ENCODE data around the gene SLC15A4.
"Not testable (repeated sequence)": the region's sequence is repeated elsewhere in the genome, so short reads cannot be mapped to it uniquely, and the experiment has no call there.

The SLC15A4 gene

DNA sequence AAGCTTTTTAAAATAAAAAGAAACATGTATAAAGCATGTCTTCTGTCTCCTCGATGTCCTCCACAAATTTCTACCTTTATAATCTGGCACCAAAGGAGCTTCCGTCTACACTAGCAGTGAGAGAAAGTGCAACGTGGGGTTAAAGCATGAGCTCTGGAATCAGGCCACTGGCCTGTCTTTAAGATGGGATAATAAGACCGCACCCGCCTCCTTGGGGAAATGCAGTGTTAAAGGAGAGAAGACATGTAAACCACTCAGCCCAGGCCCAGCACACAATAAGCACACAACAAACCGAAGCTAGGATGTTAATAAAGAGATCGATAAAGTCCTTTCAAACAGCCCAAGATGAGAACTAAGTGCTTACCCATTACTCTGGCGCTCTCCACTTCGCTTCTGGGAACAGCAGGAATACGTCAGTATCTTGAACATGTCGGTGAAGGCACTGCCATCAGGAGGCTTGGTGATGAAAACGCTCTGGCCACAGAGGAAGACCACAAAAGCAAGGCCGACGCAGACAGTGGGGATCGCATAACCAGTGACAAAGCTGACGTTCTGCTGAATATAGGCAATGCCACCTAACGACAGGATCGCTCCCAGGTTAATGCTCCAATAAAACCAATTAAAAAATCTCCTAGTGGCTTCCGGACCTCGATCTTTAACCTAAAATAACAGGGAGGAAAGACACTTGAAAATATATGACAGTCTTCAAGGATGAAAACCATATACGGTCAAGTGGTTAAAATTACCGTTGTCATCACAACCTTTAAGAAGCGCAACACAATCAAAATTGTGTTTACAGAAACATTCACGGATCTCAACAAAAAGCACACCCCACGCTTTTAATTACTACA is 9.1 kb downstream of the SLC15A4 start:
- no peak for DNase-seq (ENCODE audit: low read depth)

DNA sequence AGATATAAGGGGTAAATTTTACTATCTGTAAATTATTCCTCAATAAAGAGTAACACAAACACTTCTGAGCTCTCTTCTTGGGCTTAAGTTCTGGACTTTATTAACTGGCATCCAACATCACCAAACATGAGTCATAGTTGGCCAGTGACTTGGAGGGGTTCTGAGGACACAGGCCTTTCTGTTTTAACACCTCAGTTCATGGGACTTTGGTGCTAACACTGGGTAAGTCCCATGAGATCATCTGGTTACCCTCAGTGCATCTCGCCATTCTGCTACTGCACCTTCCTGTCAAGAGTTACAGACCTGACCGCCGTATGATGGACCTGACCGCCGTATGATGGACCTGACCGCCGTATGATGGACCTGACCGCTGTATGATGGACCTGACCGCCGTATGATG is 9.9 kb downstream of the SLC15A4 start:
- no peak for DNase-seq (ENCODE audit: low read depth)

DNA sequence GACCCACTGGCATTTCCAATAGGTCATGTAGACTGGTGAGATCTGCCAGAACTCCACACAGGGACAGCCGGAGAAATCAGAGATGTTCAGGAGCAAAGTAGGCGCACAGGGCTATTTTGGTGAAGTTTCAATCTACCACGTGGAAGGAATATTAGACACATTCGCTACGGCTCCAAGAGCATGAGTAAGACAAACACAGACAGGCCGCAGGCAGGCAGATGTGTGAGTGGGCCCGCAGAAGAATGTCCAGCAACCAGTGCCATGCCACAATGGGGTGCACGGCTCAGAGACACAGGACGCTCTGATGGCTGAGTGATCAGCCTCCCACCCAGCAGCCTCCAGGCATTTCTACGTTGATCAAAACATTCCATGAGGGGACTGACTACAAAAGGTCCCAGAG is 10.4 kb downstream of the SLC15A4 start:
- DNase-seq (ENCODE audit: low read depth): no peak

DNA sequence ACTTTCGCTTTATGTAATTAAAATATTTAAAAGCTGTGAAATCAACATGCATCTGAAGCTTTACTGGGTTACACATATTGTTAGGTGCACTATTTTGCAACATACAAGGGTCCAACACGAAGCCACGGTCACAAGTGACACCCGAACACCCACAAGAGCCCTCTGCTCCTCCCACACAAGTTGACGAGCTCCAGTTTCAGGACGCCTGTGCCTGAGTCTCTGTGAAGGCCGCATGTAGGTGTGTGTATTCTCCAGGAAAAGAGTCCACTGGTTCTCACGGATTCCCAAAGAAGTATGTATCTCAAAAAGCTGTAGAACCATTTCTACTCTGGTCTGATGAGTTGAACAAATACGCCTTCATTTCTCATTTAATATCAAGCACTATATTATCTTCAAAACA is 12.0 kb downstream of the SLC15A4 start:
- DNase-seq (ENCODE audit: low read depth): no peak

DNA sequence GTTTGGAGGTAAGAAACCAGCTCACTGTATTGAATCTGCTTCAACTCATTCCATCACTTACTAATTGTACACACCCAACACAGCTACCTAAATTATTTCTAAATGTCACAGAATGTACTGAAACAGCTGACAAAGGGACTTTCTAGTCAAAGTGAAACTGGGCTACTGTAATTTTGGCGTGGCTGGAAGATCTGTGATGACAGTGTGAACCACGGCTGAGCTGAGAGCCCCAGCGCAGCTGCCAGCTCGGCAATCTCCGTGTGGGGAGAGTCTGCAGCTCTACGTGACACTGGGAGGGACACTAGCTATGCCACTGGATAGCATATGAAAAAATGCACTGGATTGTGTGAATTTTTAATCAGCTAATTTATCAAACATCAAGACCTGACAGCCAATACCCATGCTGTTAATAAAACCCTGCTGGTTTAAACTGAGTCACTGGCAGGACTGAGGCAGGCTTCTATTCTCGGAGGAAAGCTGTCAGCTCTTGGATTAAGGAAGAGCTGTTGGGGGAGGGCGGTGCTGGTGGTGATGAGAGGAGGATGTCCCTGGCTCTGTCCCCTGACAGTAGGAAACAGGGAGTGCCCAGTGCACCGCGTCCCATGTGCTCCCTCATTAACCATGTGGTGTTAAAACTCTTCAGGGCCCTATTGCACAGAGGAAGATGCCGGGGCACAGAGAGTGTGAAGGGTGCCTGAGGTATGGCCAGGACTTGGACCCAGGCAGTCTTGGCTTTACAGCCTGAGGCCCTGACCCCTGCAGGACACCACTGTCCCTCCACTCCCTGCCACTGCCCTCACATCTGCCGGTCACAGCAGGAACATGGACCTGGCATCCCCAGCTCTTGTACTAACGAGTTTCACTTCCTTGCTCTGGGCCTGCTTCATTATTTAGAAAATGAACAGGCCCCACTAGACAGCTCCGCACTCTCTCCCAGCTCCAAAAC is 13.3 kb downstream of the SLC15A4 start:
- DNase-seq (ENCODE audit: low read depth): no peak

DNA sequence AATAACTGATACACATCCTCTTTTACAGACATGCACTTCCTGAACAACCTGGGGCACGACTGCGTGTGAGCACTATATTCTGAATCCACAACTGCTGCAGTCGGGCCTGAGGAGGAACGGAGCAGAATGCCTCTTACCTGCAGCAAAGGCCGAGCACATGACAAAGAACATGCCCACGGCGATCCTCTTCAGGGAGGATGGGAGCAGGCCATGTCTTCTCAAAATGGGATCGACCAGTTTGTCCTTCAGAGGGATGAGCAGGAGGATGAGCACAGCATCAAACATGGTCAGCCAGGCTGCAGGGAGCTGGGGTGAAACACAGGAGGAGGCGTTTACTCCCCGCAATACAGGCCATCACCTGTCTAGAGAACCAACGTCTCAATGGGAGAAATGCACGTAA is 15.1 kb downstream of the SLC15A4 start:
- no peak for DNase-seq (ENCODE audit: low read depth)

DNA sequence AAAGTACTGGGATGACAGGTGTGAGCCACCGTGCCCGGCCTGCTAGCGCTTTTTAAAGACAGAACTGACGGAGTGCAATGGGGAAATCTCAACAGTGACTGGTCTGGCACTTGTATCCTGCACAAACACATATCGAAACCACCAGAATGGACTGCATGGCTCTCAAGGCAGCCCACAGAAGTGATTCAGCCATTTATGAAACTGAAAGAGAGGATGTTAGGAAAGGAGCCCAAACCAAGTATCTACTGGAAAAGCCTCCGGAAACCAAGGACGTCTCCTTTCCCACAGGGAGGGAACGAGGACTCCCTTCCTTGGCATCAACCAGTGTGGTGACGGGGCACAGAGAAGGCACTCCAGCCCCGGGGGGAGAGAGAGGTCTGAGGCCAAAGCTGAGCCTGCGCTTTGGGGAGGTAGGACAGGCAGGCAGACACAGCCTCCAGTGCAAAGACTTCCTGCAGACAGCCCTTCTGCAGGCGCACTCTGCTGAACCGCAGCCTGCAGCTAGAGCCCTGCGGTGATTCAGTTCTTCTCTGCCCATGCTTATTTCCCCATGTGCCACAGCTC is 16.5 kb downstream of the SLC15A4 start:
- no peak for DNase-seq (ENCODE audit: low read depth)

DNA sequence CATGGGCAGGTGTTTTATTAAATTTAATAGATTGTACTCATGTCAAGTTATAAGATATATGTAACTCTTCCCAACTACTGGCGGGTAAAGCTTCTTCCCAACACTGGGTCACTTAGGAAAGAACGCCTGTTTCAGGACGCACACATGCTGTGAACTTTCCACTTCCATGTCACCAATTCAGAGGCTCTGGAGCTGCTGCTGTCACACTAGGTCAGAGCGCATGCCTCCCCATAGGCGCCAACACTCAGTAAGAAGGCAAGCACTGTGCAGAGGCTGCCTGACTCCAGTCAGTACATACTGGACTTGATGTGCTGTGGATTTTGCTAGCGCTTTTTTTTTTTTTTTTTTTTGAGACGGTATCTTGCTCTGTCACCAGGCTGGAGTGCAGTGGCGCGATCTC is 17.2 kb downstream of the SLC15A4 start:
- DNase-seq (ENCODE audit: low read depth): no peak

DNA sequence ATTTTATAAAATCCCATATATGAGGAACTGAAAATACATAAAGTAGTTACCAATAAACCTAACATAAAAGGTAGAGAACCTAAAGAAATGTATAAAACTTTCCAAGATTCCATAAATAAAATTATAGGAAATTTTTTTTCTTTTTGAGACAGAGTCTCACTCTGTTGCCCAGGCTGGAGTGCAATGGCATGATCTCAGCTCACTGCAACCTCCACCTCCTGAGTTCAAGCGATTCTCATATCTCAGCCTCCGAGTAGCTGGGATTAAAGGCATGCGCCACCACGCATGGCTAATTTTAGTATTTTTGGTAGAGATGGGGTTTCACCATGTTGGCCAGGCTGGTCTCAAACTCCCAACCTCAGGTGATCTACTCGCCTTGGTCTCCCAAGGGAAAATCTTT is 18.4 kb downstream of the SLC15A4 start:
- DNase-seq (ENCODE audit: low read depth): not testable (repeated sequence)

DNA sequence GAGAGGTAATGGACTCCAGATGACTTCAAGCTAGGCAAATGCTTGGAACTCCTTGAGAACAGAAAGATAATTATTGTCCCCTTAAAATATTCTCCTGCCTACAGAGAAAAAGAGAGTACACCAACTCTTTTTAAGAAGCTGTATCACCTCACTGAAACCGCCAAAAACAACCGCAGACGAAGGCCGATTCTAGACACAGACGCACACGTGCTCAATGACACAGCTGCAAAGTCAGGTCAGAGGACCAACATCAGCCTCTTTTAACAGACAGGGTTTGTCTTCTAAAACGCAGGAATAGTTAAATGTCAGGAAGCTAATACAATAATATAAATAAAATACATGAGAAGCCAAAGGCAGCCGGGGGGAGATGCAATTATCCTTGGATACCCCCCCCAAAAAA is 19.0 kb downstream of the SLC15A4 start:
- no peak for DNase-seq (ENCODE audit: low read depth)

DNA sequence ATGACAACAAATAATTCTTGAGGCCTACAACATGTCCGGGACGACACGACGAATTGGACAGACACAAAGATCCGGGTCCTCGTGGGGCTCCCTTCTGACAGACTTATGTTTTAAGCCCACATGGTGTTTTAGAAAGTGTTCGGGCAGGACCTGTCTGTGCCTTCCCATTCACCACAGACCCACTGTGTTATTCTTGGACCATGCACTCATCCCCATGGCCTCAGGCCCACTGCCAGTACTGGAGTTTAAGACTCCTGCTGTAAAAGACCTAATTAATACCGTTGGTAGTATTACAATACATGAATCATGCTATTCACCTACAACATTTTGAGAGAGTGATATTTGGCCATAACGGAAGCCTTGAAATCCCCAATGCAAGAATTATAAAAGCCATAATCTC is 20.0 kb downstream of the SLC15A4 start:
- DNase-seq (ENCODE audit: low read depth): no peak

DNA sequence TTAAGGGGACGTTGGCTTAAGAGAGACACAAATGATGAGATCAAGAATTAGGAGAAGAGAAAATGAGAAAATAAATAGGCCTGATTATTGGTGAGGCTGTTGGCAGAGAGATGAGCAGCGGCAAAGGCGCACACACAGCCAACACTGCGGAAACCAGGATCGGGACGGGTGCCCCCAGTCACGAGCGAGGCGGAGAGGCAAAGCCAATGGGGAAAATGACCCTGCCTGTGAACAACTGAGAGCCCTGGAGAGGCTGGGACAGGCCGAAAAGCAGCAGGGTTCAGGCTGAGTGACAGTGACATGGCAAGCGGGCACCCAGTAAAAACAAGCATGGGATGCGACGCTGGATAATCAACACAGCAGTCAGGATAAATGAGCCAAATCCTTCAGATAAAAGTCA is 21.0 kb downstream of the SLC15A4 start:
- DNase-seq (ENCODE audit: low read depth): no peak

DNA sequence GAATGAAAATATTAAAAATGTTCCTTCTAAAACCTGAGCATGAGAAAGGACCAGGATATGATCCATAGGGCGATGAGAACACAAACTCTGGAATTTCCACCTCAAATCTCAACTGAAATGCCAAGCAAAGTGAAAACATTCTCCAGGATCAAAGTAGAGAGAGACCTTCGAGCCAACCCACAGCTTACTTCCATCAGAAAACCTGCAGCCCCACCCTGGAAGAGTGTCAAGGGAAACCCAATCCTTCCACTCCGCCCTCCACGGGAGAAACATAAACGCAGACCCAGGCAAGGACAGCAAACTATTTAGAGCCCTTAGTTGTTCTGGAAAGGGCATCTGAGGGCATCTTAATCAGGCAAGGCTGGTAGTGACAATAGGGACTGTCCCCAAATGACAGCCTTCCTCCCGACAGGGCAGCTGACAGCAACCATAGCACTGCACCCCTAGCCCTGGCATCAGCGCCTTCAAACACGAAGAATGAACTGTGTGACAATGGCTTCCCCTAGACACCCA is 21.8 kb downstream of the SLC15A4 start:
- DNase-seq (ENCODE audit: low read depth): no peak

DNA sequence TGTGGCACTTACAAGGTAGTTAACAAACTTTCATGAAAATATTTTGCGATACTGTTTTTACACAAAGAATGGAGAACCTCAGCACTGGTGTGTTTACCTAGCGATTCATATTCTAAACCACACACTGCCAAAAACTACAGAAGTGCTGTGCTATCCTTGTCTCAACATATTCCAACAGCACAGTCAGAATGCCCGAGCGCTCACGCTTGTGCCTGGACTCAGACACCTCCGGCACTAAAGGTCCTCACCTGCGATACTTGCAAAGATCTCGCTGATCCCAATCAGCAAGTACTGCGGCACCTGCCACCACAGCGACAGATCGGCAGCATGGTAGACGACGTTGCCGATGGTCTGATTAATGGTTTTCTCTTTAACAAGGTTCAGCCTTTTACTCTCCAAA is 23.2 kb downstream of the SLC15A4 start:
- no peak for DNase-seq (ENCODE audit: low read depth)

DNA sequence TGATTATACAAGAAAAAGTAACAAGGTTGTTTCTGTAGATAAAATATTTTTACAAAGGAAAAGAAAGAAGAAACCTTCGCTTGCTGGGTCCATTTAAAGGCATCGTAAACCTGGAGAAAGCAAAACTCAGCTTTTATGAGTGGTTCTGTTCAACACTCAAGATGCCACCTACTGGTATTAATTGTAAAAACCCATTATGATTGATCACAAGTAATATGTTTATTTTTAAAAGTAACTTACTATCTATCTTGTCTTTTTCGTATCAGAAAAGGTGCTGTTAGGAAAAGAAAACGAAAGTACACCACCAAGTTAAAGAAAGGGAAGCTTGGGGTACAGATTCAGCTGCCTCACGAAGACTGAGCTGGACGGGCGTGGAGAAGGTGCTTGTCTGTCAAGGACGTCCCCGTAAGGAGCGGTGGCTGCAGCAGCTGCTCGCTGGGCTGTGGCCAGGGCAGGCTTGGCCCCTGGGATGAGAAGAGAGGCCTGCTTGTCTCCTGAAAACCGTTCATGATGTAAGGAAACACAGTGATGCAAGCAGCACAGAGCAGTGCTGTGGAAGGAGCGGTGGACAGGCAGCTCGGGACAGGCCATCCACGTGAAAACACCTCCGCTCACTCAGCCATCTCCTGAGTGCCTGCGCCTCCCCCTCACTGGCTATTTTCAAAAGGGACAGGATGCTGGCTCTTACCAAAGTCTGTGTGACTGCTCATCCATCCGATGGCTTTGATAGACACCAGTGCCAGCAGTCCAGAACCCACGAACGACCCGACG is 25.0 kb downstream of the SLC15A4 start:
- no peak for DNase-seq (ENCODE audit: low read depth)

DNA sequence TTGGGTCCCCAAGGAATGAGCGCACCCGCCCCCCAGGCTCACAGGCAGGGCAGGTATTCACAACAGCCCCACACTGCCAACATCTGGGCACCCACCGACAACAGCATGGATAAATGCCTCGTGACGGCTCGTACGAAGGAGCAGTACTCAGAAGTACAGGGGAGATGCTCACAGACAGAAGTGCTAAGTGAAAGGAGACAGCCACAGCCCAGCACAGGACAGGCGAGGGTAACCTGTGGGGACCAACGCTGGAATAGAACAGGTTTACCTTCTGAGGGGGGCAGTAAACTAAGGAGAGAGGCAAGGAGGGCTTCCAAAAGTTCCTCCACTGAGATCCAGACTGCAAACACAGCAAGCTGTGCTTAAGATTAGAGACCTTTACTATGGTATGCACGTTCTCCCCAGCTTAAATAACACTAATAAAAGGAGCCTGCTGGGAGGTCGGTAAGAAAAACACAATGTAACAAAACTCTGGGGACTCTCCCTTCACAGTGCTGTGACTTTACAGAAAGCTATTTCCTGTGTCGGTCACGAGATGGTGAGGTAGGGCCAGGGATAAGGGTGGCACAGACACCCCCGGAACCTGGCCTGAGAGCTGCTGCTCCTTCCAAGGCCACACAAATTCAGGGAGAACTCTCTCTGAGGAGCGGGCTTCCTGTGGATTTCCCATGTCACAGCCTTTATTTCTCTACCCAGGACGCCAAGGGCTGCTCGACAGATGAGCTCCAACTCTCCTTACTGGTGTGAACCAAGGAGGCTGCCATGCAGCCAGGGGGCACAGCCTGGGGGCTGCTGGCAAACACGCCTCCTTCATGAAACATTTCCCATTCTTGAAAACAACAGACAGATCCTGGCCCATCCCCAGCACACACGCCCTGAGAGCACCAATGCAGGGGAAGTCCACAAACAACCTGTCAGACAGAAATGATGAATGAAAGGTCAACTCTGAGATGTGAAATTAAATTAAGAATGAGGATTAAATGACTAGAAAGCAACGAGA is 26.3 kb downstream of the SLC15A4 start:
- no peak for DNase-seq (ENCODE audit: low read depth)

DNA sequence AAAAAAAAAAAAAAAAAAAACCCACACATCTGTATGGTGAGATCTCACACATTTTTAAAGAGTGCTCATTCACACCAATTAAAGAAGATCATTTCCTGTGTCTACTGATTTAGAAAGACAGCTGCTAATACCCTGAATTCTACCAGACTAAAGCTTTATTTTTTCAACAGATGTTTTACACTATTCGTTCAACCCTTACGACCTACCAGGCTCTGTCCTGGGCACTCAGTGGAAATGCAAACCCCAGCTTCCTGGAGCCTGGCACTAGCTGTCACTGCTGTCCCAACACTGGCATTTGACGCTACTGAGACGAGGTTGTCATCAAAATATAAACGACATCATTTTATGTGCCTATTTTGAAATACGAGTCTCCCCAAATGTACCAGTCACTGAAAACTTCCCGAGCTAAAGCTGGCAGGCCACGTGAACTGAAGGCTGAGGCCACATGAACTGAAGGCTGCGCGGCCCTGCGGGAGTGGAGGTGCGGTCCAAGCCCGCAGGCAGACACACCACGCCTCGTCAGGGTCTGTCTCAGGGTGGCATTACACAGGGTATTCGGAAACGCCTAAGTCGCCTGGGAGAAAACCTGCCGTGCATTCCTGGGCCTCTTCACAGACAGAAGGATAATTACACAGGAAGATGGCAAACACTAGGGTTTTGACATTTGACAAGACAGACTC is 27.2 kb downstream of the SLC15A4 start:
- DNase-seq (ENCODE audit: low read depth): no peak

DNA sequence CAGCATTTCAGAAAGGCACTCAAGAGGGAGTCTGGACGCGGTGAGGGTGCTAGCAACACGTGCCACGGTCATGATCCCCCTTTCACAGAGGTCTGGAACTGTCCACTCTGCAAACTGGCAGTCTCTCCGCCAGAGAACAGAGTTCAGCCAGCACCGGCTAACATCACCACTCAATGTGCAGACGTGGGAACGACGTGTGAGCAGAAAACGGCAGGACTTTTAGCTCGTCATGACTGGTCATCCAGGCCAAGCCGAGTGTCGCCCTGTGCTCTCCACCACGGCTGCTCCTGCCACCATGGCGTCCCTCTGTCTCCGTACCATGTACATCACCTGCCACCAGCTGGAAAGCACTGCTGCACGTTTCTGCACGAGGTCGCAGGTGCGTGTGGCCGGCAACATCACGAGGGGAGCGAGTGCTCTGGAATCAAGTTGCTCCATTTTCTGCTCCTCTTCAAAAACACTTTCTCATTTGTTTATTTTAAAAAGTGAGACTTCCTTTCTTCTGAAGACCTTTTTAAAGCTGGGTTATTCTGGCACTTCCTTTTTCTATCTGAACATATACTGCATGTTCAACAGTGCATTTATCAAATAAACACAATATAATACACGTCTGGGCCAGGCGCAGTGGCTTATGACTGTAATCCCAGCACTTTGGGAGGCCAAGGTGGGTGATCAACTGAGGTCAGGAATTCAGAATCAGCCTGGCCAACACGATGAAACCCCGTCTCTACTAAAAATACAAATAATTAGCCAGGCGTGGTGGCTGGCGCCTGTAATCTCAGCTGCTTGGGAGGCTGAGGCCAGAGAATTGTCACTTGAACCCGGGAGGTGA is 28.0 kb downstream of the SLC15A4 start:
- DNase-seq (ENCODE audit: low read depth): no peak
